K562 (cell line): ENCODE measurements around the gene PACSIN2. TPM values are rescaled to one million over a fixed set of nuclear protein-coding genes. Genes with fewer than 3 reads are reported as not detected.

Experiments used
- AFF1 ChIP-seq, 2 experiments: fragments of 450-650 bp; IDR thresholded peaks; 2 replicates each; pipeline ENCODE4 v1.6.1; 2018; ENCODE audit warnings: mild to moderate bottlenecking in 2 of 2, low read depth in 1 of 2; ENCODE audit not compliant: partially characterized antibody in 2 of 2
- ATF1 ChIP-seq, 2 experiments: fragments of 450-650 bp in 1 of 2; IDR thresholded peaks; 2 replicates each; pipeline ENCODE4 v1.6.1; 2016; ENCODE audit warnings: missing compliant biosample characterization in 1 of 2, missing genetic modification characterization in 1 of 2
- BCLAF1 ChIP-seq, 2 experiments: fragments of 450-650 bp in 1 of 2; IDR thresholded peaks; 2 replicates each; pipeline ENCODE4 v1.6.1; 2011 to 2017; ENCODE audit warnings: low read depth in 2 of 2, antibody characterized with exemption in 1 of 2, borderline replicate concordance in 1 of 2, low read length in 1 of 2, mild to moderate bottlenecking in 1 of 2, mixed read lengths in 1 of 2; ENCODE audit not compliant: control insufficient read depth in 1 of 2
- CGGBP1 ChIP-seq: fragments of 250-450 bp; sonication (Bioruptor Pico); IDR thresholded peaks from 2 replicates; pipeline ENCODE4 v1.9.0; 2021; ENCODE audit warnings: mild to moderate bottlenecking
- FOXP4 ChIP-seq: sonication (generic); formaldehyde crosslinking; IDR thresholded peaks from 2 replicates; pipeline ENCODE4 v1.8.0; 2022; ENCODE audit warnings: mild to moderate bottlenecking, missing genetic modification reagents, borderline replicate concordance
- NFIC ChIP-seq: fragments of 450-650 bp; IDR thresholded peaks from 2 replicates; pipeline ENCODE4 v1.6.1; 2017; ENCODE audit warnings: mild to moderate bottlenecking, inconsistent platforms
- RREB1 ChIP-seq: fragments of 250-450 bp; sonication (Bioruptor Pico); IDR thresholded peaks from 2 replicates; pipeline ENCODE4 v1.4.0; 2020
- SMARCE1 ChIP-seq: fragments of 450-650 bp; IDR thresholded peaks from 2 replicates; pipeline ENCODE4 v1.7.1; 2016; ENCODE audit warnings: mild to moderate bottlenecking
- SRF ChIP-seq, 2 experiments: fragments of 250-450, 450-650 bp in 1 of 2; sonication (Bioruptor Pico) in 1 of 2; sonication (generic) in 1 of 2; formaldehyde crosslinking; IDR thresholded peaks; 2 replicates each; pipeline versions ENCODE4 v1.5.0 to v1.5.1; 2020 to 2022; ENCODE audit warnings: mild to moderate bottlenecking in 1 of 2, missing genetic modification reagents in 1 of 2
- XRCC3 ChIP-seq: fragments of 450-650 bp; IDR thresholded peaks from 2 replicates; pipeline ENCODE4 v1.6.1; 2017; ENCODE audit warnings: mild to moderate bottlenecking, moderate library complexity
- ZNF146 ChIP-seq: IDR thresholded peaks from one replicate; pipeline ENCODE4 v1.6.1; 2018; ENCODE audit warnings: missing compliant biosample characterization; ENCODE audit not compliant: unreplicated experiment
- ZSCAN32 ChIP-seq: fragments of 450-650 bp; formaldehyde crosslinking; IDR thresholded peaks from 2 replicates; pipeline ENCODE4 v1.4.0; 2020; ENCODE audit warnings: mild to moderate bottlenecking, moderate library complexity
- polyA plus RNA-seq, 8 experiments: library from polyadenylated mRNA; depleted of rRNA in 4 of 8; stranded (reverse) in 5 of 8; unstranded in 3 of 8; fragments of >200 nt; fragmentation: Nextera tagmentation in 2 of 8; fragmentation: Illumina TruSeq in 1 of 8; extraction: Ambion mirVana in 2 of 8; extraction: Trizol in 1 of 8; gene quantifications; 2 replicates each; pipeline versions ENCODE4 v1.2.1 to v1.2.3, GENCODE V29; 2011 to 2014; ENCODE audit warnings: inconsistent platforms in 1 of 8, missing spikeins in 1 of 8
- total RNA-seq, 7 experiments: library from RNA; depleted of rRNA in 6 of 7; stranded (reverse); fragments of >200 nt in 6 of 7; fragmentation: Illumina TruSeq in 2 of 7; extraction: Trizol in 2 of 7; gene quantifications; 2 replicates each; pipeline versions ENCODE4 v1.2.1 to v1.2.3, GENCODE V29; 2011 to 2021; ENCODE audit warnings: low replicate concordance in 1 of 7

The PACSIN2 gene
- total and polyA plus RNA-seq, 9 of the 15 experiments (the other 6 are each of a cell fraction or from before 2014, with no cell fraction given): 0.45 to 45.1 (median 23.9) TPM

GRCh38 chr22:42955848-42956247 lies 59.1 kb downstream of the PACSIN2 start (continued):
- TF ChIP-seq FOXP4 (CRISPR knock-in tag) (no peak), SMARCE1 (no peak), ATF1 (CRISPR knock-in tag; IDR thresholded peaks at IDR 0.05) (no peak), ATF1 (tag; IDR thresholded peaks at IDR 0.05) (no peak), BCLAF1 (IDR thresholded peaks at IDR 0.05; ENCODE audit: borderline replicate concordance in 1 of 2, control insufficient read depth in 1 of 2, low read depth in 2 of 2, low read length in 1 of 2) (no peak), XRCC3 (no peak), ZSCAN32 (CRISPR knock-in tag) (no peak), SRF (CRISPR knock-in tag; IDR thresholded peaks at IDR 0.05) (no peak), RREB1 (CRISPR knock-in tag) (no peak), ZNF146 (CRISPR knock-in tag) (no peak), CGGBP1 (no peak), AFF1 (IDR thresholded peaks at IDR 0.05; ENCODE audit: low read depth in 1 of 2, partially characterized antibody in 2 of 2) (no peak), NFIC (no peak)
